Suprapubic skin (tissue), 4 donors: ENCODE results near the gene PDE1C. TPM values are rescaled to one million over a fixed set of nuclear protein-coding genes. Genes with fewer than 3 reads are reported as not detected.

Experiments used
- DNase-seq, 2 donors: peaks; one replicate each; pipeline ENCODE4 v3.0.0-alpha.2; 2019; ENCODE audit warnings: low spot score in 2 of 2
- H3K27ac ChIP-seq: fragments of 200-600 bp; sonication (generic); one replicate; pipeline ENCODE4 v1.5.1; 2019
- H3K27me3 ChIP-seq: fragments of 200-600 bp; sonication (generic); one replicate; pipeline ENCODE4 v1.5.1; 2019
- H3K36me3 ChIP-seq: fragments of 200-600 bp; sonication (generic); one replicate; pipeline ENCODE4 v1.5.1; 2019
- H3K4me1 ChIP-seq: fragments of 200-600 bp; sonication (generic); one replicate; pipeline ENCODE4 v1.5.1; 2019
- H3K4me3 ChIP-seq: fragments of 200-600 bp; sonication (generic); one replicate; pipeline ENCODE4 v1.5.1; 2019; ENCODE audit warnings: mild to moderate bottlenecking
- H3K9me3 ChIP-seq: fragments of 200-600 bp; sonication (generic); one replicate; pipeline ENCODE4 v1.5.1; 2019
- CTCF ChIP-seq, 2 donors: fragments of 200-600 bp in 1 of 2; fragments of 450-650 bp in 1 of 2; sonication (generic) in 1 of 2; IDR thresholded peaks; one replicate each; pipeline ENCODE4 v1.5.1; 2016 to 2019; ENCODE audit warnings: antibody characterized with exemption in 2 of 2, mild to moderate bottlenecking in 1 of 2, moderate library complexity in 1 of 2
- EP300 ChIP-seq: sonication (generic); formaldehyde crosslinking; IDR thresholded peaks from one replicate; pipeline ENCODE4 v1.6.1; 2017; ENCODE audit warnings: antibody characterized with exemption
- POLR2A ChIP-seq, 2 donors: fragments of 450-650 bp; IDR thresholded peaks; one replicate each; pipeline ENCODE4 v1.6.1; 2017; ENCODE audit warnings: antibody characterized with exemption in 2 of 2, mild to moderate bottlenecking in 2 of 2, moderate library complexity in 2 of 2
- POLR2AphosphoS5 ChIP-seq, 3 donors: sonication (generic); formaldehyde crosslinking; IDR thresholded peaks; one replicate each; pipeline ENCODE4 v1.6.1; 2017; ENCODE audit warnings: antibody characterized with exemption in 3 of 3
- WGBS: methylation state at CpG from one replicate; pipeline ENCODE4 v1.1.5; 2018; 5-methylcytosine and 5-hydroxymethylcytosine counted together
- total RNA-seq, 4 donors: library from RNA; depleted of rRNA; stranded (reverse); fragments of >200 nt; gene quantifications; one replicate each; pipeline ENCODE4 v1.1.0, GENCODE V29; 2016

PDE1C gene
- total RNA-seq, 4 donors from 2014 or later, result 0.64 to 1.8 (median 0.83) TPM

- no peaks in the 10 kb centered on the region for H3K36me3 ChIP-seq
- no peak for DNase-seq
- H3K27ac ChIP-seq, result no peak overlapping the region
- H3K4me1 ChIP-seq, result no peaks in the 10 kb centered on the region
- no peaks in the 10 kb centered on the region for H3K9me3 ChIP-seq
- no peak for TF ChIP-seq POLR2AphosphoS5 (IDR thresholded peaks at IDR 0.05)
- no peak for TF ChIP-seq POLR2A (IDR thresholded peaks at IDR 0.05)
- TF ChIP-seq EP300, result no peak
- no peak for TF ChIP-seq CTCF (IDR thresholded peaks at IDR 0.05)
- no peaks in the 10 kb centered on the region for H3K27me3 ChIP-seq
- 21% methylated on average over 1 of the region's 1 CpG for WGBS
- no peak overlapping the region for H3K4me3 ChIP-seq
Observed at GRCh38 chr7:31933481-31933880, 136.7 kb downstream of the PDE1C start.

GRCh38 chr7:31926991-31927584 lies 143.1 kb downstream of the PDE1C start:
- no peak overlapping the region for H3K27ac ChIP-seq
- no peaks in the 10 kb centered on the region for H3K27me3 ChIP-seq
- WGBS, result 73% methylated on average over 4 of the region's 5 CpGs
- H3K4me3 ChIP-seq, result no peak overlapping the region
- no peak for TF ChIP-seq CTCF (IDR thresholded peaks at IDR 0.05)
- no peak for TF ChIP-seq EP300
- TF ChIP-seq POLR2A (IDR thresholded peaks at IDR 0.05), result no peak
- no peak for TF ChIP-seq POLR2AphosphoS5 (IDR thresholded peaks at IDR 0.05)
- H3K36me3 ChIP-seq, result no peaks in the 10 kb centered on the region
- DNase-seq, result no peak
- H3K9me3 ChIP-seq, result no peaks in the 10 kb centered on the region
- H3K4me1 ChIP-seq, result no peaks in the 10 kb centered on the region

- no peak overlapping the region for H3K4me3 ChIP-seq
- H3K36me3 ChIP-seq, result no peaks in the 10 kb centered on the region
- WGBS, result 76% methylated on average over 6 of the region's 6 CpGs
- H3K27me3 ChIP-seq, result no peaks in the 10 kb centered on the region
- H3K4me1 ChIP-seq, result no peaks in the 10 kb centered on the region
- TF ChIP-seq CTCF (IDR thresholded peaks at IDR 0.05) (no peak), POLR2AphosphoS5 (IDR thresholded peaks at IDR 0.05) (no peak), POLR2A (IDR thresholded peaks at IDR 0.05) (no peak), EP300 (no peak)
- H3K9me3 ChIP-seq, result no peaks in the 10 kb centered on the region
- H3K27ac ChIP-seq, result no peak overlapping the region
- no peak for DNase-seq
Observed at GRCh38 chr7:31925753-31926454, 144.3 kb downstream of the PDE1C start.

GRCh38 chr7:31924251-31924650 lies 146.0 kb downstream of the PDE1C start:
- no peak for DNase-seq
- no peaks in the 10 kb centered on the region for H3K4me1 ChIP-seq
- H3K9me3 ChIP-seq, result no peaks in the 10 kb centered on the region
- no peaks in the 10 kb centered on the region for H3K27me3 ChIP-seq
- H3K27ac ChIP-seq, result no peak overlapping the region
- WGBS, result 75% methylated on average over 2 of the region's 2 CpGs
- TF ChIP-seq CTCF (IDR thresholded peaks at IDR 0.05), result no peak
- TF ChIP-seq EP300, result no peak
- no peak for TF ChIP-seq POLR2A (IDR thresholded peaks at IDR 0.05)
- TF ChIP-seq POLR2AphosphoS5 (IDR thresholded peaks at IDR 0.05), result no peak
- no peaks in the 10 kb centered on the region for H3K36me3 ChIP-seq
- no peak overlapping the region for H3K4me3 ChIP-seq

GRCh38 chr7:31922848-31923247 lies 147.4 kb downstream of the PDE1C start:
- no peaks in the 10 kb centered on the region for H3K9me3 ChIP-seq
- no peak overlapping the region for H3K27ac ChIP-seq
- H3K4me1 ChIP-seq, result no peaks in the 10 kb centered on the region
- DNase-seq, result no peak
- WGBS, result 84% methylated on average over 2 of the region's 2 CpGs
- H3K27me3 ChIP-seq, result no peaks in the 10 kb centered on the region
- no peak overlapping the region for H3K4me3 ChIP-seq
- no peaks in the 10 kb centered on the region for H3K36me3 ChIP-seq
- TF ChIP-seq CTCF (IDR thresholded peaks at IDR 0.05), result no peak
- no peak for TF ChIP-seq POLR2AphosphoS5 (IDR thresholded peaks at IDR 0.05)
- TF ChIP-seq EP300, result no peak
- TF ChIP-seq POLR2A (IDR thresholded peaks at IDR 0.05), result no peak
